ENCODE measurements around the gene CECR2.

CECR2 gene

GRCh38 chr22:17381192-17381913 is 12.1 kb downstream of the CECR2 start:
- TF ChIP-seq TCF4 (CRISPR knock-in tag; IDR thresholded peaks at IDR 0.05; ENCODE audit: borderline replicate concordance) = no peak
- TF ChIP-seq ZNF8 (CRISPR knock-in tag; IDR thresholded peaks at IDR 0.05) = no peak
- no peak for TF ChIP-seq ZFP3 (CRISPR knock-in tag; IDR thresholded peaks at IDR 0.05)
- no peak for TF ChIP-seq ZC3H10 (CRISPR knock-in tag; IDR thresholded peaks at IDR 0.05)
- no peak for TF ChIP-seq ISL1 (CRISPR knock-in tag; IDR thresholded peaks at IDR 0.05)
- TF ChIP-seq PATZ1 (CRISPR knock-in tag; IDR thresholded peaks at IDR 0.05; ENCODE audit: borderline replicate concordance) = no peak
- TF ChIP-seq ZNF70 (CRISPR knock-in tag; IDR thresholded peaks at IDR 0.05) = no peak
- TF ChIP-seq TSHZ2 (CRISPR knock-in tag; IDR thresholded peaks at IDR 0.05) = no peak
- TF ChIP-seq ARNTL (CRISPR knock-in tag; IDR thresholded peaks at IDR 0.05; ENCODE audit: borderline replicate concordance, low read depth) = no peak
- TF ChIP-seq CSRNP3 (CRISPR knock-in tag; IDR thresholded peaks at IDR 0.05) = no peak
- no peak for TF ChIP-seq OSR1 (CRISPR knock-in tag; IDR thresholded peaks at IDR 0.05)
- TF ChIP-seq RARB (CRISPR knock-in tag; IDR thresholded peaks at IDR 0.05) = no peak
- TF ChIP-seq GLIS3 (CRISPR knock-in tag; IDR thresholded peaks at IDR 0.05) = no peak
- no peak for TF ChIP-seq BACH2 (CRISPR knock-in tag; IDR thresholded peaks at IDR 0.05; ENCODE audit: borderline replicate concordance)
- TF ChIP-seq PPARA (CRISPR knock-in tag; IDR thresholded peaks at IDR 0.05; ENCODE audit: borderline replicate concordance) = no peak
- no peak for TF ChIP-seq SNAI2 (CRISPR knock-in tag; IDR thresholded peaks at IDR 0.05)
- ATAC-seq = no peak

DNA sequence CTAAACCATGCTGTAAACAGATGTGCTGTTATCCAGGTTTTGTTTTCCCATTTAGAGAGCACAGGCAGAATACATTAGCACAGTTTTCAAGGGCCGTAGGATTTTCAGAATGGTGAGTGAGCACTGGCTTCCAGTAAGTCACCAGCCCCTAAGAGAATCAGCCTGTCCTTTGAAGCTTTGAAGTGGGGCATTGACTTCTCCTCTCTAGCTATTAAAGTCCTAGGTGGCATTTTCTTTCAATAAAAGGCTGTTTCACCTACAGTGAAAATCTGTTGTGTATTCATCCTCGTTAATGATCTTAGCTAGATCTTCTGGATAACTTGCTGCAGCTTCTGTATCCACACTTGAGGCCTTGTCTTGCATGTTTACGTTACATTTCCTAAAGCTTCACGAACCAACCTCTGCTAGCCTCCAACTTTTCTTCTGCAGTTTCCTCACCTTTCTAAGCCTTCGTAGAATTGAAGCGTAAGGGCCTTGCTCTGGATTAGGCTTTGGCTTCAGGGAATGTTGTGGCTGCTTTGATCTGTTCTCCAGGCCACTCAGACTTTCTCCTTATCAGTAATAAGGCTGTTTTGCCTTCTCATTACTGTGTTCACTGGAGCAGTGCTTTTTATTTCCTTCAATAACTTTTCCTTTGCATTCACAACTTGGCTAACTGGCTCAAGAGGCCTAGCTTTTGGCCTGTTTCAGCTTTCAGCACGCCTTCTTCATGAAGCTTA is 15.5 kb downstream of the CECR2 start:
- TF ChIP-seq POU6F1 (CRISPR knock-in tag; IDR thresholded peaks at IDR 0.05; ENCODE audit: borderline replicate concordance, low read depth) = no peak
- TF ChIP-seq ESRRG (CRISPR knock-in tag; IDR thresholded peaks at IDR 0.05) = no peak
- no peak for ATAC-seq

GRCh38 chr22:17387356-17387755 is 18.1 kb downstream of the CECR2 start:
- TF ChIP-seq ESRRG (CRISPR knock-in tag; IDR thresholded peaks at IDR 0.05) (no peak), ARNTL (CRISPR knock-in tag; IDR thresholded peaks at IDR 0.05; ENCODE audit: borderline replicate concordance, low read depth) (no peak), ZNF565 (CRISPR knock-in tag; conservative IDR thresholded peaks at IDR 0.05; ENCODE audit: low read depth) (no peak), PPARA (CRISPR knock-in tag; IDR thresholded peaks at IDR 0.05; ENCODE audit: borderline replicate concordance) (no peak), GLIS3 (CRISPR knock-in tag; IDR thresholded peaks at IDR 0.05) (no peak), ZNF8 (CRISPR knock-in tag; IDR thresholded peaks at IDR 0.05) (no peak), ZFP30 (CRISPR knock-in tag; IDR thresholded peaks at IDR 0.05) (no peak), ZNF70 (CRISPR knock-in tag; IDR thresholded peaks at IDR 0.05) (no peak), CSDC2 (CRISPR knock-in tag; IDR thresholded peaks at IDR 0.05) (no peak), ISL1 (CRISPR knock-in tag; IDR thresholded peaks at IDR 0.05) (no peak), BACH2 (CRISPR knock-in tag; IDR thresholded peaks at IDR 0.05; ENCODE audit: borderline replicate concordance) (no peak), OSR1 (CRISPR knock-in tag; IDR thresholded peaks at IDR 0.05) (no peak), CREB5 (CRISPR knock-in tag; IDR thresholded peaks at IDR 0.05; ENCODE audit: low read depth) (no peak), PATZ1 (CRISPR knock-in tag; IDR thresholded peaks at IDR 0.05; ENCODE audit: borderline replicate concordance) (no peak)
- ATAC-seq = no peak

Measured in SK-N-SH treated with all-trans-retinoic acid at 6 μM for 48 hours (cell line).